ENCODE measurements around the gene INTS11.
"Not testable (repeated sequence)": the region's sequence is repeated elsewhere in the genome, so short reads cannot be mapped to it uniquely, and the experiment has no call there.

Gene INTS11

GRCh38 chr1:1318777-1319645, 5.4 kb downstream of the INTS11 start:
- peak overlapping the region; percentile 7 for H3K27ac ChIP-seq (ENCODE audit: low read depth, low read length)
- peaks cover 22% of the 10 kb centered on the region for H3K36me3 ChIP-seq (ENCODE audit: control insufficient read depth, insufficient read depth, low read length)
- H3K27me3 ChIP-seq (ENCODE audit: control insufficient read depth, insufficient read depth, low read length): no peaks in the 10 kb centered on the region

GRCh38 chr1:1318131-1318652, 6.3 kb downstream of the INTS11 start:
- Histone ChIP-seq H3K27ac (ENCODE audit: low read depth, low read length) (peak overlapping the region; percentile 81), H3K9ac (ENCODE audit: low read length) (no peak overlapping the region), H3K4me1 (ENCODE audit: control insufficient read depth, insufficient read depth, low read length) (peaks cover 13% of the 10 kb centered on the region), H3K27me3 (ENCODE audit: control insufficient read depth, insufficient read depth, low read length) (no peaks in the 10 kb centered on the region), H3K4me3 (ENCODE audit: low read length) (no peak overlapping the region), H3K36me3 (ENCODE audit: control insufficient read depth, insufficient read depth, low read length) (peaks cover 22% of the 10 kb centered on the region)

More at GRCh38 chr1:1318777-1319645, 5.4 kb downstream of the INTS11 start:
- Histone ChIP-seq H3K4me1 (ENCODE audit: control insufficient read depth, insufficient read depth, low read length) (peaks cover 13% of the 10 kb centered on the region), H3K4me3 (ENCODE audit: low read length) (no peak overlapping the region), H3K9ac (ENCODE audit: low read length) (no peak overlapping the region)

- peaks cover 27% of the 10 kb centered on the region for H3K36me3 ChIP-seq (ENCODE audit: control insufficient read depth, insufficient read depth, low read length)
- H3K27ac ChIP-seq (ENCODE audit: low read depth, low read length): peak overlapping the region; percentile 81
- H3K4me3 ChIP-seq (ENCODE audit: low read length): no peak overlapping the region
- no peaks in the 10 kb centered on the region for H3K27me3 ChIP-seq (ENCODE audit: control insufficient read depth, insufficient read depth, low read length)
- H3K4me1 ChIP-seq (ENCODE audit: control insufficient read depth, insufficient read depth, low read length): peaks cover 10% of the 10 kb centered on the region
- no peak overlapping the region for H3K9ac ChIP-seq (ENCODE audit: low read length)
Observed at GRCh38 chr1:1317420-1317819, 7.0 kb downstream of the INTS11 start.

- not testable (repeated sequence) for H3K4me3 ChIP-seq (ENCODE audit: low read length); H3K27ac ChIP-seq (ENCODE audit: low read depth, low read length); H3K27me3 ChIP-seq (ENCODE audit: control insufficient read depth, insufficient read depth, low read length); H3K9ac ChIP-seq (ENCODE audit: low read length); H3K4me1 ChIP-seq (ENCODE audit: control insufficient read depth, insufficient read depth, low read length)
- H3K36me3 ChIP-seq (ENCODE audit: control insufficient read depth, insufficient read depth, low read length): peaks cover 31% of the 10 kb centered on the region
Observed at GRCh38 chr1:1316199-1316598, 8.3 kb downstream of the INTS11 start.

GRCh38 chr1:1315435-1315954, 9.0 kb downstream of the INTS11 start:
- Histone ChIP-seq H3K27ac (ENCODE audit: low read depth, low read length) (no peak overlapping the region), H3K36me3 (ENCODE audit: control insufficient read depth, insufficient read depth, low read length) (peaks cover 31% of the 10 kb centered on the region), H3K4me1 (ENCODE audit: control insufficient read depth, insufficient read depth, low read length) (peaks cover 8% of the 10 kb centered on the region), H3K4me3 (ENCODE audit: low read length) (no peak overlapping the region), H3K9ac (ENCODE audit: low read length) (no peak overlapping the region), H3K27me3 (ENCODE audit: control insufficient read depth, insufficient read depth, low read length) (no peaks in the 10 kb centered on the region)

GRCh38 chr1:1314678-1315335, 9.7 kb downstream of the INTS11 start:
- Histone ChIP-seq H3K27me3 (ENCODE audit: control insufficient read depth, insufficient read depth, low read length) (no peaks in the 10 kb centered on the region), H3K4me1 (ENCODE audit: control insufficient read depth, insufficient read depth, low read length) (peaks cover 8% of the 10 kb centered on the region), H3K4me3 (ENCODE audit: low read length) (no peak overlapping the region), H3K27ac (ENCODE audit: low read depth, low read length) (no peak overlapping the region), H3K9ac (ENCODE audit: low read length) (no peak overlapping the region), H3K36me3 (ENCODE audit: control insufficient read depth, insufficient read depth, low read length) (peaks cover 27% of the 10 kb centered on the region)

- Histone ChIP-seq H3K36me3 (ENCODE audit: control insufficient read depth, insufficient read depth, low read length) (peaks cover 22% of the 10 kb centered on the region), H3K4me1 (ENCODE audit: control insufficient read depth, insufficient read depth, low read length) (peaks cover 13% of the 10 kb centered on the region), H3K9ac (ENCODE audit: low read length) (no peak overlapping the region), H3K27me3 (ENCODE audit: control insufficient read depth, insufficient read depth, low read length) (no peaks in the 10 kb centered on the region), H3K27ac (ENCODE audit: low read depth, low read length) (no peak overlapping the region), H3K4me3 (ENCODE audit: low read length) (no peak overlapping the region)
Observed at GRCh38 chr1:1314237-1314586, 10.2 kb downstream of the INTS11 start.

- Histone ChIP-seq H3K27ac (ENCODE audit: low read depth, low read length) (no peak overlapping the region), H3K36me3 (ENCODE audit: control insufficient read depth, insufficient read depth, low read length) (peaks cover 20% of the 10 kb centered on the region), H3K4me1 (ENCODE audit: control insufficient read depth, insufficient read depth, low read length) (peaks cover 11% of the 10 kb centered on the region), H3K27me3 (ENCODE audit: control insufficient read depth, insufficient read depth, low read length) (no peaks in the 10 kb centered on the region), H3K4me3 (ENCODE audit: low read length) (no peak overlapping the region), H3K9ac (ENCODE audit: low read length) (no peak overlapping the region)
Observed at GRCh38 chr1:1313500-1314236, 10.8 kb downstream of the INTS11 start.

- Histone ChIP-seq H3K27me3 (ENCODE audit: control insufficient read depth, insufficient read depth, low read length) (no peaks in the 10 kb centered on the region), H3K27ac (ENCODE audit: low read depth, low read length) (no peak overlapping the region), H3K9ac (ENCODE audit: low read length) (no peak overlapping the region), H3K36me3 (ENCODE audit: control insufficient read depth, insufficient read depth, low read length) (peaks cover 20% of the 10 kb centered on the region), H3K4me1 (ENCODE audit: control insufficient read depth, insufficient read depth, low read length) (peaks cover 9% of the 10 kb centered on the region), H3K4me3 (ENCODE audit: low read length) (no peak overlapping the region)
Observed at GRCh38 chr1:1312450-1313314, 11.8 kb downstream of the INTS11 start.

GRCh38 chr1:1311107-1312104, 13.1 kb downstream of the INTS11 start:
- H3K36me3 ChIP-seq (ENCODE audit: control insufficient read depth, insufficient read depth, low read length): peaks cover 20% of the 10 kb centered on the region
- H3K4me1 ChIP-seq (ENCODE audit: control insufficient read depth, insufficient read depth, low read length): peaks cover 10% of the 10 kb centered on the region
- H3K27me3 ChIP-seq (ENCODE audit: control insufficient read depth, insufficient read depth, low read length): no peaks in the 10 kb centered on the region
- H3K9ac ChIP-seq (ENCODE audit: low read length): no peak overlapping the region
- H3K4me3 ChIP-seq (ENCODE audit: low read length): no peak overlapping the region
- H3K27ac ChIP-seq (ENCODE audit: low read depth, low read length): no peak overlapping the region

All from rectal smooth muscle tissue (tissue), 1 donor.